Spleen (tissue), 7 donors: ENCODE data around the gene ARHGEF12.

Source experiments
- CTCF ChIP-seq, 11 experiments: fragments of 200-600 bp in 7 of 11; fragments of 450-650 bp in 4 of 11; sonication (generic) in 4 of 11; IDR thresholded peaks in 8 of 11; conservative IDR thresholded peaks in 3 of 11; 1 replicate in 7 of 11; 2 replicates in 4 of 11; pipeline versions ENCODE4 v1.4.0 to v1.8.0; 2016 to 2021; ENCODE audit warnings: antibody characterized with exemption in 11 of 11, inconsistent platforms in 4 of 11, mild to moderate bottlenecking in 1 of 11
- POLR2AphosphoS5 ChIP-seq, 3 donors: sonication (generic); formaldehyde crosslinking; IDR thresholded peaks; one replicate each; pipeline ENCODE4 v1.5.1; 2017; ENCODE audit warnings: antibody characterized with exemption in 3 of 3
- donor health status: DM: no; HTN: no; CAD: no; lungs with moderate emphysema.
- donor health status: DM: no; HTN: no; CAD: no.
- donor health status: DM: no; HTN: no; CAD: no.

- TF ChIP-seq CTCF (IDR thresholded peaks at IDR 0.05 in 8 of 11, conservative IDR thresholded peaks at IDR 0.05 in 3 of 11), result no peak
- TF ChIP-seq POLR2AphosphoS5 (IDR thresholded peaks at IDR 0.05), result no peak
These were observed 148.5 kb downstream of the ARHGEF12 start for GRCh38 chr11:120484722-120485121.
